ENCODE data around the gene FFAR4.

FFAR4 gene

GRCh38 chr10:93593254-93593653, 26.8 kb downstream of the FFAR4 start:
- no peak for TF ChIP-seq REST (IDR thresholded peaks at IDR 0.05; ENCODE audit: insufficient replicate concordance, low read depth)
- TF ChIP-seq CTCF (IDR thresholded peaks at IDR 0.05; ENCODE audit: insufficient read depth, low read length): no peak
- no peak for TF ChIP-seq SPI1 (IDR thresholded peaks at IDR 0.05; ENCODE audit: borderline replicate concordance, low read depth)
- no peak for TF ChIP-seq POLR2AphosphoS5 (IDR thresholded peaks at IDR 0.05; ENCODE audit: low read depth)
- no peak for TF ChIP-seq GABPA (IDR thresholded peaks at IDR 0.05; ENCODE audit: low read depth)
- DNase-seq (ENCODE audit: low read depth in 1 of 2, low spot score in 1 of 2): no peak
- Histone ChIP-seq H3K4me3 (replicated peaks; ENCODE audit: insufficient read depth, low read length) (no peak overlapping the region), H3K27ac (replicated peaks) (no peak overlapping the region), H3K27me3 (ENCODE audit: insufficient read depth, poor library complexity, severe bottlenecking) (no peaks in the 10 kb centered on the region)

GRCh38 chr10:93593749-93594148, 27.3 kb downstream of the FFAR4 start:
- TF ChIP-seq POLR2AphosphoS5 (IDR thresholded peaks at IDR 0.05; ENCODE audit: low read depth): no peak
- no peak for TF ChIP-seq CTCF (IDR thresholded peaks at IDR 0.05; ENCODE audit: insufficient read depth, low read length)
- no peak for TF ChIP-seq GABPA (IDR thresholded peaks at IDR 0.05; ENCODE audit: low read depth)
- no peak for TF ChIP-seq REST (IDR thresholded peaks at IDR 0.05; ENCODE audit: insufficient replicate concordance, low read depth)
- TF ChIP-seq SPI1 (IDR thresholded peaks at IDR 0.05; ENCODE audit: borderline replicate concordance, low read depth): no peak
- DNase-seq (ENCODE audit: low read depth in 1 of 2, low spot score in 1 of 2): no peak
- Histone ChIP-seq H3K27ac (replicated peaks) (no peak overlapping the region), H3K4me3 (replicated peaks; ENCODE audit: insufficient read depth, low read length) (no peak overlapping the region), H3K27me3 (ENCODE audit: insufficient read depth, poor library complexity, severe bottlenecking) (no peaks in the 10 kb centered on the region)

GRCh38 chr10:93594518-93594917, 28.1 kb downstream of the FFAR4 start:
- TF ChIP-seq GABPA (IDR thresholded peaks at IDR 0.05; ENCODE audit: low read depth) (no peak), REST (IDR thresholded peaks at IDR 0.05; ENCODE audit: insufficient replicate concordance, low read depth) (no peak), CTCF (IDR thresholded peaks at IDR 0.05; ENCODE audit: insufficient read depth, low read length) (no peak), SPI1 (IDR thresholded peaks at IDR 0.05; ENCODE audit: borderline replicate concordance, low read depth) (no peak), POLR2AphosphoS5 (IDR thresholded peaks at IDR 0.05; ENCODE audit: low read depth) (no peak)
- Histone ChIP-seq H3K4me3 (replicated peaks; ENCODE audit: insufficient read depth, low read length) (no peak overlapping the region), H3K27me3 (ENCODE audit: insufficient read depth, poor library complexity, severe bottlenecking) (no peaks in the 10 kb centered on the region), H3K27ac (replicated peaks) (no peak overlapping the region)
- no peak for DNase-seq (ENCODE audit: low read depth in 1 of 2, low spot score in 1 of 2)
